ENCODE data around the gene SSH2. TPM values are rescaled to one million over a fixed set of nuclear protein-coding genes. Genes with fewer than 3 reads are reported as not detected.

Gene SSH2
- total and polyA plus RNA-seq, 7 donors: 18.3 to 35.1 (median 26.5) TPM

- no peaks in the 10 kb centered on the region for H3K36me3 ChIP-seq
- WGBS, 2 donors: 70 to 73% methylated on average over 3 of the region's 3 CpGs
- no peak overlapping the region for H3K4me3 ChIP-seq
- TF ChIP-seq POLR2AphosphoS5 (IDR thresholded peaks at IDR 0.05): no peak
- TF ChIP-seq EP300 (IDR thresholded peaks at IDR 0.05): no peak
- TF ChIP-seq CTCF (IDR thresholded peaks at IDR 0.05): no peak
- TF ChIP-seq POLR2A (IDR thresholded peaks at IDR 0.05): no peak
- no peaks in the 10 kb centered on the region for H3K9me3 ChIP-seq
- intact Hi-C loops (cut with DNase I): no loop called here
- peaks cover 0 to 14% (median 5%) of the 10 kb centered on the region in 4 donors for H3K4me1 ChIP-seq
- H3K27ac ChIP-seq: peak overlapping the region in 2 of 4 donors; percentile 18 to 22
- H3K27me3 ChIP-seq: no peaks in the 10 kb centered on the region
- no peak for DNase-seq
Measured at GRCh38 chr17:29918922-29919856, 10.8 kb downstream of the SSH2 start.

GRCh38 chr17:29918016-29918415, 12.0 kb downstream of the SSH2 start:
- H3K4me3 ChIP-seq: no peak overlapping the region
- H3K4me1 ChIP-seq: peaks cover 0 to 14% (median 5%) of the 10 kb centered on the region in 4 donors
- no peak for DNase-seq
- no peaks in the 10 kb centered on the region for H3K36me3 ChIP-seq
- no peaks in the 10 kb centered on the region for H3K9me3 ChIP-seq
- TF ChIP-seq EP300 (IDR thresholded peaks at IDR 0.05) (no peak), POLR2A (IDR thresholded peaks at IDR 0.05) (no peak), POLR2AphosphoS5 (IDR thresholded peaks at IDR 0.05) (no peak), CTCF (IDR thresholded peaks at IDR 0.05) (no peak)
- no peaks in the 10 kb centered on the region for H3K27me3 ChIP-seq
- H3K27ac ChIP-seq: no peak overlapping the region
- WGBS, 2 donors: 98 to 100% methylated on average over 1 of the region's 1 CpG
- intact Hi-C loops (cut with DNase I): no loop called here

GRCh38 chr17:29914819-29915537, 15.1 kb downstream of the SSH2 start:
- TF ChIP-seq CTCF (IDR thresholded peaks at IDR 0.05) (no peak), EP300 (IDR thresholded peaks at IDR 0.05) (no peak), POLR2A (IDR thresholded peaks at IDR 0.05) (no peak)
- H3K9me3 ChIP-seq: no peaks in the 10 kb centered on the region
- H3K27me3 ChIP-seq: no peaks in the 10 kb centered on the region
- H3K4me1 ChIP-seq: peaks cover 0 to 12% (median 5%) of the 10 kb centered on the region in 4 donors
- DNase-seq: no peak
- no peak overlapping the region for H3K27ac ChIP-seq
- H3K4me3 ChIP-seq: no peak overlapping the region
- WGBS, 2 donors: 65 to 78% methylated on average over 2 of the region's 2 CpGs
- no peaks in the 10 kb centered on the region for H3K36me3 ChIP-seq
- intact Hi-C loops (cut with DNase I): no loop called here

- Histone ChIP-seq H3K4me3 (no peak overlapping the region), H3K27ac (no peak overlapping the region), H3K9me3 (no peaks in the 10 kb centered on the region), H3K36me3 (no peaks in the 10 kb centered on the region), H3K27me3 (no peaks in the 10 kb centered on the region), H3K4me1 (no peaks in the 10 kb centered on the region)
- intact Hi-C loops (cut with DNase I): no loop called here
- DNase-seq: no peak
- TF ChIP-seq POLR2A (IDR thresholded peaks at IDR 0.05) (no peak), POLR2AphosphoS5 (IDR thresholded peaks at IDR 0.05) (no peak), EP300 (IDR thresholded peaks at IDR 0.05) (no peak), CTCF (IDR thresholded peaks at IDR 0.05) (no peak)
Measured at GRCh38 chr17:29911641-29912177, 18.3 kb downstream of the SSH2 start.
